Activated T-helper 1 cell treated with anti-CD3 and anti-CD28 coated beads, Interleukin-12 subunit alpha, Interleukin-12 subunit beta, Interleukin-2, Interleukin-4 antibody, amounts not matched to agents 30 ng/mL and 10 ng/mL and 1 ng/mL, durations not matched to agents 14 hours and 24 hours and 36 hours (primary cell): ENCODE data around the gene FAT1. TPM values are rescaled to one million over a fixed set of nuclear protein-coding genes. Genes with fewer than 3 reads are reported as not detected.

Source experiments
- DNase-seq: peaks from one replicate; pipeline ENCODE4 v3.0.0; 2021; ENCODE audit warnings: low spot score
- H3K27ac Mint-ChIP-seq: one replicate; pipeline ENCODE4 v1.8.0; 2021; ENCODE audit warnings: mild to moderate bottlenecking, mixed read lengths
- H3K27me3 Mint-ChIP-seq: one replicate; pipeline ENCODE4 v1.8.0; 2022; ENCODE audit warnings: mild to moderate bottlenecking, moderate library complexity, mixed read lengths; ENCODE audit not compliant: insufficient read depth
- H3K36me3 Mint-ChIP-seq: one replicate; pipeline ENCODE4 v1.8.0; 2021; ENCODE audit warnings: low read depth, mixed read lengths
- H3K4me1 Mint-ChIP-seq: one replicate; pipeline ENCODE4 v1.8.0; 2021; ENCODE audit warnings: low read depth, mixed read lengths
- H3K4me3 Mint-ChIP-seq: one replicate; pipeline ENCODE4 v1.8.0; 2021; ENCODE audit warnings: mild to moderate bottlenecking, moderate library complexity, mixed read lengths
- H3K9me3 Mint-ChIP-seq: one replicate; pipeline ENCODE4 v1.8.0; 2021; ENCODE audit warnings: mixed read lengths
- intact Hi-C: fragments of 100-400 bp; cut with micrococcal nuclease; formaldehyde crosslinking; loops from one replicate; pipeline ENCODE4 v1.15.1; 2024
- total RNA-seq: library from RNA; stranded (reverse); gene quantifications from 2 replicates; pipeline ENCODE4 v1.2.3, GENCODE V29; 2022

FAT1 gene
- total RNA-seq, 1 donor from 2014 or later, result 0.03 TPM

- no peak overlapping the region for H3K27ac Mint-ChIP-seq
- H3K4me1 Mint-ChIP-seq, result no peaks in the 10 kb centered on the region
- H3K9me3 Mint-ChIP-seq, result no peaks in the 10 kb centered on the region
- no peak overlapping the region for H3K4me3 Mint-ChIP-seq
- no peaks in the 10 kb centered on the region for H3K36me3 Mint-ChIP-seq
- no peaks in the 10 kb centered on the region for H3K27me3 Mint-ChIP-seq
- DNase-seq, result no peak
- intact Hi-C loops, result no loop called here
Observed at GRCh38 chr4:186596850-186597390, 126.7 kb downstream of the FAT1 start.

GRCh38 chr4:186596346-186596745 is 127.3 kb downstream of the FAT1 start:
- Mint-ChIP-seq H3K27me3 (no peaks in the 10 kb centered on the region), H3K9me3 (no peaks in the 10 kb centered on the region), H3K4me1 (no peaks in the 10 kb centered on the region), H3K4me3 (no peak overlapping the region), H3K36me3 (no peaks in the 10 kb centered on the region), H3K27ac (no peak overlapping the region)
- no peak for DNase-seq
- intact Hi-C loops, result no loop called here

DNA sequence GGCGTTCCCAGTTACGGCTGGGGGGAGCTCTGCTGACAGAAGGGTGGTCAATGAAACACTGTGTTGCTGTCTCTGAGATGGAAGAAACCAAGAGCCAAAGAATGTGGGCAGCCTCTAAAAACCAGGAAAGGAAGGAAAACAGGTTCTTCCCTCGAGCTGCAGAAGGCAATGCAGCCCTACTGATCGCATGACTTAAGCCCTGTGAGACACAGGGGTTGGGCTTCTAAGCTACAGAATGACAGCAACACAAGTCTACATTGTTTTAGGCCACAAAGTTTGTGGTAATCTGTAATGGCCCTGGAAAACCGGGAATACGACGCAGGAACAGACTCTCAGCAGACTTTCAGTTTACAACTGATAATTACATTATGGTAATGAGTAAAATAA is 130.1 kb downstream of the FAT1 start:
- no peaks in the 10 kb centered on the region for H3K36me3 Mint-ChIP-seq
- H3K4me3 Mint-ChIP-seq, result no peak overlapping the region
- no peaks in the 10 kb centered on the region for H3K4me1 Mint-ChIP-seq
- DNase-seq, result no peak
- H3K27me3 Mint-ChIP-seq, result no peaks in the 10 kb centered on the region
- intact Hi-C loops, result no loop called here
- H3K9me3 Mint-ChIP-seq, result no peaks in the 10 kb centered on the region
- H3K27ac Mint-ChIP-seq, result no peak overlapping the region

GRCh38 chr4:186592966-186593586 is 130.6 kb downstream of the FAT1 start:
- Mint-ChIP-seq H3K27ac (no peak overlapping the region), H3K36me3 (no peaks in the 10 kb centered on the region), H3K4me3 (no peak overlapping the region), H3K9me3 (no peaks in the 10 kb centered on the region), H3K4me1 (no peaks in the 10 kb centered on the region), H3K27me3 (no peaks in the 10 kb centered on the region)
- no peak for DNase-seq
- intact Hi-C loops, result no loop called here

DNA sequence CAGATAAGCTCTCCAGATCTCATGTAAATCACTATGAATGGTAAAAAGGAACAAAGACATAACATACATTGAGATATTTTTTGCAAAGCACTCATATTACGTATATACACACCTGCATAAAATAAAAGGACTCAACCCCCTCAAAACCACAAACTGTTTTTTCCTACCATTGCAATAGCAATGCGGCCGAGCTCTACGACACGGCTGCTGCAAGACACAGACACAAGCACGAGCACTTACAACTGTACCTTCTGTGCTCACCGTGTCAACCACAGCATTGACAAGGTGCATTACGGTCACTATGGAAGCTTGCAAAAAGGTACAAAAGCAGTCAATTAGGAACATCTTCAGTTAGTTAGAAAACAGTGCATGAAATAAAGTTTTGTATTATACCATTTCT is 131.2 kb downstream of the FAT1 start:
- Mint-ChIP-seq H3K27ac (no peak overlapping the region), H3K9me3 (no peaks in the 10 kb centered on the region), H3K4me3 (no peak overlapping the region), H3K36me3 (no peaks in the 10 kb centered on the region), H3K4me1 (no peaks in the 10 kb centered on the region), H3K27me3 (no peaks in the 10 kb centered on the region)
- intact Hi-C loops, result no loop called here
- DNase-seq, result no peak

DNA sequence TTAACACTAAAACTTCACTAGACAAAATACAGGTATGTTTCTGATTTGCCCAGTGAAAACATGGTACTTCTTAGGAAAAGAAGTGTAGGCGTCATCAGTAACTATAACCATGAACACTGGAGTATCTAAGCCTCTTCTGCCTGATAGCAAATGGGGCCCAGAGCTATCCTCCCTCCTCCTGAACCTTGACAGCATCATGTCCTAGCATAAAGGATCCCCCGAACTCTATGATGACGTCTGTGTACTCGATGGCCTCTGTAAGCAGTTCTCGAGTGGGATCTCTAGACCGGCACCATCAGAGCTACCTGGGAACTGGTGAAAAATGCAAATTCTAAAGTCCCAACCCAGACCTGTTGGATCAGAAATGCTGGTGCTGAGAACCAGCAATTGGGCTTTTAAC is 132.0 kb downstream of the FAT1 start:
- H3K27me3 Mint-ChIP-seq, result no peaks in the 10 kb centered on the region
- H3K36me3 Mint-ChIP-seq, result no peaks in the 10 kb centered on the region
- H3K4me3 Mint-ChIP-seq, result no peak overlapping the region
- H3K4me1 Mint-ChIP-seq, result no peaks in the 10 kb centered on the region
- DNase-seq, result no peak
- no peak overlapping the region for H3K27ac Mint-ChIP-seq
- no peaks in the 10 kb centered on the region for H3K9me3 Mint-ChIP-seq
- intact Hi-C loops, result no loop called here

- Mint-ChIP-seq H3K27ac (no peak overlapping the region), H3K36me3 (no peaks in the 10 kb centered on the region), H3K27me3 (no peaks in the 10 kb centered on the region), H3K4me3 (no peak overlapping the region), H3K4me1 (no peaks in the 10 kb centered on the region), H3K9me3 (no peaks in the 10 kb centered on the region)
- DNase-seq, result no peak
- intact Hi-C loops, result no loop called here
Observed at GRCh38 chr4:186588503-186588902, 135.2 kb downstream of the FAT1 start.

GRCh38 chr4:186587416-186588018 is 136.1 kb downstream of the FAT1 start:
- H3K27ac Mint-ChIP-seq, result no peak overlapping the region
- H3K4me1 Mint-ChIP-seq, result no peaks in the 10 kb centered on the region
- H3K9me3 Mint-ChIP-seq, result no peaks in the 10 kb centered on the region
- intact Hi-C loops, result no loop called here
- no peaks in the 10 kb centered on the region for H3K27me3 Mint-ChIP-seq
- DNase-seq, result peak; percentile 16
- H3K4me3 Mint-ChIP-seq, result no peak overlapping the region
- H3K36me3 Mint-ChIP-seq, result no peaks in the 10 kb centered on the region

GRCh38 chr4:186586205-186586604 is 137.5 kb downstream of the FAT1 start:
- intact Hi-C loops, result no loop called here
- Mint-ChIP-seq H3K27ac (no peak overlapping the region), H3K4me1 (no peaks in the 10 kb centered on the region), H3K36me3 (no peaks in the 10 kb centered on the region), H3K27me3 (no peaks in the 10 kb centered on the region), H3K9me3 (no peaks in the 10 kb centered on the region), H3K4me3 (no peak overlapping the region)
- no peak for DNase-seq

DNA sequence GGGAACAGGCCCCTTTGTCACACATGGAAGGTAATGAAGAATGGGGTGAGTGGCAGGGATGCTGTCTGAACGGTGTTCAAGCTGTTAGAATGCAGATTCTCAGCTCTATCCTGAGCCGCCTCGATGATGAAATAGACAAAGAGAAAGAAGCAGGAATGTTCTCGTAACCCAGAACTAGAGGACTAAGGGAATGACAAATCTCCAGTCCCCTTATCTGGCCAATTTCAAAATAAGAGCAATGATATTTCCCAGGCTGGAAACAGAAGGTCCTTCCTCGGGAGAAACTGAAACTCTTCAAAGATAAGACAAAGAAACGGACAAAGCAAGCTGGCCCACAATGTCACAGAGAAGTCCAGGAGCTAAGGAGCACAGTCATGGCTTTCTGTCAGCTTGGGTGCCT is 138.7 kb downstream of the FAT1 start:
- Mint-ChIP-seq H3K27me3 (no peaks in the 10 kb centered on the region), H3K36me3 (no peaks in the 10 kb centered on the region), H3K4me1 (no peaks in the 10 kb centered on the region), H3K9me3 (no peaks in the 10 kb centered on the region), H3K4me3 (no peak overlapping the region), H3K27ac (no peak overlapping the region)
- no peak for DNase-seq
- intact Hi-C loops, result no loop called here

GRCh38 chr4:186581421-186581820 is 142.2 kb downstream of the FAT1 start:
- H3K27me3 Mint-ChIP-seq, result peaks cover 3% of the 10 kb centered on the region
- no peaks in the 10 kb centered on the region for H3K4me1 Mint-ChIP-seq
- H3K4me3 Mint-ChIP-seq, result no peak overlapping the region
- no peaks in the 10 kb centered on the region for H3K9me3 Mint-ChIP-seq
- H3K36me3 Mint-ChIP-seq, result no peaks in the 10 kb centered on the region
- H3K27ac Mint-ChIP-seq, result no peak overlapping the region
- no peak for DNase-seq
- intact Hi-C loops, result no loop called here

DNA sequence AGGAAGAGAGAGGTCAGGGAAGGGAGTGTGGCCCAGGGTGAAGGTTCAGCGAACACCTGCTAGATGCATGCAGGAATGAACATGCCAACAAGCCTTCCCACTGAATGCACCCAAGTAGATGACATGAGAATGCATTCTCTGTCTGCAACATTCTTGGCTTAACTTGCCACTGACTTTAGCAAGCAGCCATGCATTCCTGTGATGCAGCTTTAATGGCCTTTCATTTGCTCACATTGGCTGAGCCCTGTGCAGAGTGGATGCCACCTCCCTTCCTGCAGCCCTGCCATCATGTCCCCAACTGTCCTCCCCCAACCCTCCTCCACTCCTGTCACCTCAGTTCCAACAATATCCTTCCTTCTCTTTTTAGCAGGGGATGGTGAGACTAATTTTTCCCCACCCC is 143.0 kb downstream of the FAT1 start:
- H3K4me1 Mint-ChIP-seq, result no peaks in the 10 kb centered on the region
- peaks cover 3% of the 10 kb centered on the region for H3K27me3 Mint-ChIP-seq
- no peak overlapping the region for H3K4me3 Mint-ChIP-seq
- H3K9me3 Mint-ChIP-seq, result no peaks in the 10 kb centered on the region
- DNase-seq, result no peak
- H3K27ac Mint-ChIP-seq, result no peak overlapping the region
- intact Hi-C loops, result no loop called here
- H3K36me3 Mint-ChIP-seq, result no peaks in the 10 kb centered on the region

GRCh38 chr4:186570193-186570996 is 153.3 kb downstream of the FAT1 start:
- no peak for DNase-seq
- Mint-ChIP-seq H3K36me3 (no peaks in the 10 kb centered on the region), H3K4me1 (no peaks in the 10 kb centered on the region), H3K27me3 (no peaks in the 10 kb centered on the region), H3K27ac (no peak overlapping the region), H3K4me3 (no peak overlapping the region), H3K9me3 (no peaks in the 10 kb centered on the region)
- intact Hi-C loops, result no loop called here
